ENCODE measurements around the gene PNLDC1.

DNA sequence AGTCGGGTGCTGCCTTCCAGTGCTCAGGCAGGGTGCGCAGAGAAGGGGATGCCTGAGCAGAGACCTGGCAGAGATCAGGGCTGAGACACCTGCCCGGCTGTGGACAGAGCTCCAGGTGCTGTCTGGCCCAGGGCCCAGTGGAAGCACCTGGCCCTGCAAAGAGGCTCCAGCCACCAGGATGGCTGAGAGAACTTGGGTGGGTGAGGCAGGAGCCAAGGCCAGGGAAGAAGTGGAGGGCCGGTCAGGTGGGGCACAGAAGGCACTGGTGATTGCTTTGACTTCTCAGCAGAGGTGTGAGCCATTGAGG, 31.2 kb downstream of the PNLDC1 start:
- TF ChIP-seq, protein P1, sequence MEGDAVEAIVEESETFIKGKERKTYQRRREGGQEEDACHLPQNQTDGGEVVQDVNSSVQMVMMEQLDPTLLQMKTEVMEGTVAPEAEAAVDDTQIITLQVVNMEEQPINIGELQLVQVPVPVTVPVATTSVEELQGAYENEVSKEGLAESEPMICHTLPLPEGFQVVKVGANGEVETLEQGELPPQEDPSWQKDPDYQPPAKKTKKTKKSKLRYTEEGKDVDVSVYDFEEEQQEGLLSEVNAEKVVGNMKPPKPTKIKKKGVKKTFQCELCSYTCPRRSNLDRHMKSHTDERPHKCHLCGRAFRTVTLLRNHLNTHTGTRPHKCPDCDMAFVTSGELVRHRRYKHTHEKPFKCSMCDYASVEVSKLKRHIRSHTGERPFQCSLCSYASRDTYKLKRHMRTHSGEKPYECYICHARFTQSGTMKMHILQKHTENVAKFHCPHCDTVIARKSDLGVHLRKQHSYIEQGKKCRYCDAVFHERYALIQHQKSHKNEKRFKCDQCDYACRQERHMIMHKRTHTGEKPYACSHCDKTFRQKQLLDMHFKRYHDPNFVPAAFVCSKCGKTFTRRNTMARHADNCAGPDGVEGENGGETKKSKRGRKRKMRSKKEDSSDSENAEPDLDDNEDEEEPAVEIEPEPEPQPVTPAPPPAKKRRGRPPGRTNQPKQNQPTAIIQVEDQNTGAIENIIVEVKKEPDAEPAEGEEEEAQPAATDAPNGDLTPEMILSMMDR (conservative IDR thresholded peaks at IDR 0.05; ENCODE audit: low read depth, low read length): no peak
- TF ChIP-seq MAZ (IDR thresholded peaks at IDR 0.05; ENCODE audit: borderline replicate concordance, low read depth, low read length) (no peak), SMC3 (IDR thresholded peaks at IDR 0.05; ENCODE audit: low read depth, low read length) (no peak), POLR2A (IDR thresholded peaks at IDR 0.05; ENCODE audit: low read depth, low read length) (no peak), MXI1 (IDR thresholded peaks at IDR 0.05; ENCODE audit: borderline replicate concordance, low read depth, low read length) (no peak), MAFK (IDR thresholded peaks at IDR 0.05; ENCODE audit: low read depth, low read length) (no peak), BHLHE40 (IDR thresholded peaks at IDR 0.05; ENCODE audit: low read depth, low read length) (no peak)
- TF ChIP-seq, protein P2, sequence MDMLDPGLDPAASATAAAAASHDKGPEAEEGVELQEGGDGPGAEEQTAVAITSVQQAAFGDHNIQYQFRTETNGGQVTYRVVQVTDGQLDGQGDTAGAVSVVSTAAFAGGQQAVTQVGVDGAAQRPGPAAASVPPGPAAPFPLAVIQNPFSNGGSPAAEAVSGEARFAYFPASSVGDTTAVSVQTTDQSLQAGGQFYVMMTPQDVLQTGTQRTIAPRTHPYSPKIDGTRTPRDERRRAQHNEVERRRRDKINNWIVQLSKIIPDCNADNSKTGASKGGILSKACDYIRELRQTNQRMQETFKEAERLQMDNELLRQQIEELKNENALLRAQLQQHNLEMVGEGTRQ (IDR thresholded peaks at IDR 0.05; ENCODE audit: low read depth, low read length): no peak
